SK-N-SH (cell line): ENCODE data around the gene NUP133. TPM values are rescaled to one million over a fixed set of nuclear protein-coding genes. Genes with fewer than 3 reads are reported as not detected.

Experiments
- EZH2phosphoT487 ChIP-seq: fragments of 200-600 bp; sonication (generic); IDR thresholded peaks from 2 replicates; pipeline ENCODE4 v1.6.1; 2017; ENCODE audit warnings: low read depth, mixed run types, mild to moderate bottlenecking, antibody characterized with exemption, moderate library complexity, borderline replicate concordance
- NRF1 ChIP-seq: IDR thresholded peaks from 2 replicates; pipeline ENCODE4 v1.6.1; 2012; ENCODE audit warnings: low read depth, mild to moderate bottlenecking, low read length
- RFX5 ChIP-seq: IDR thresholded peaks from 2 replicates; pipeline ENCODE4 v1.6.1; 2012; ENCODE audit warnings: mild to moderate bottlenecking, improper control_type of control experiment, low read length
- polyA plus RNA-seq, 3 experiments: library from polyadenylated mRNA; depleted of rRNA; stranded (reverse); fragments of >200 nt; gene quantifications; 2 replicates each; pipeline ENCODE4 v1.2.3, GENCODE V29; 2012
- small RNA-seq, 7 experiments: library from RNA; depleted of rRNA; stranded (forward); fragments of <200 nt; gene quantifications; one replicate each; pipeline ENCODE3, GENCODE V24; 2012
- TF ChIP-seq, protein P1 (sequence below): IDR thresholded peaks from 2 replicates; pipeline ENCODE4 v1.4.0; 2012; ENCODE audit warnings: low read depth, borderline replicate concordance

NUP133 gene
- polyA plus RNA-seq, 1 of the 3 experiments (the other 2 are of a cell fraction), result 10.9 TPM

DNA sequence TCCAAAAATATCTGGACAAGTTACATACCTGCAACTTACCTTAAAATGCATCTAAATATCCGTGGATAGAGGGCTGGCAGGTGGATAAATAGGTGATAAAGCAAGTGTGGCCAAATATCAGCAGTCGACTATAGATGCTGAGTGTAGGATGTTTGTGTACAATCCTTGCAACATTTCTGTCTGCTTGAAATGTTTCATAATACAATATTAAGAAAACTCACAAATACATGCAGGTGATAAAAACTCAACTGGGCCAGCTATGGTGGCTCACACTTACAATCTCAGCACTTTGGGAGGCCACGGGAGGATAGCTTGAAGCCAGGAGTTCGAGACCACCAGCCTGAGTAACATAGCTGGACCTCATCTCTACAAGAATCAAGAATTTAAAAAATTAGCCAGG lies 115.2 kb downstream of the NUP133 start (continued):
- TF ChIP-seq, protein P1, sequence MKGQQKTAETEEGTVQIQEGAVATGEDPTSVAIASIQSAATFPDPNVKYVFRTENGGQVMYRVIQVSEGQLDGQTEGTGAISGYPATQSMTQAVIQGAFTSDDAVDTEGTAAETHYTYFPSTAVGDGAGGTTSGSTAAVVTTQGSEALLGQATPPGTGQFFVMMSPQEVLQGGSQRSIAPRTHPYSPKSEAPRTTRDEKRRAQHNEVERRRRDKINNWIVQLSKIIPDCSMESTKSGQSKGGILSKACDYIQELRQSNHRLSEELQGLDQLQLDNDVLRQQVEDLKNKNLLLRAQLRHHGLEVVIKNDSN, result no peak
- TF ChIP-seq RFX5 (no peak), NRF1 (no peak), EZH2phosphoT487 (no peak)

Small RNA genes within 50 kb of the gene (small RNA-seq; reads per million reads assigned to genes)
- 0 reads per million in 7 experiments for gene RN7SKP276
- 0 to 0.21 (median 0) reads per million in 7 experiments for gene RNA5SP78
- 0 to 10.2 (median 0) reads per million in 7 experiments for gene RNU4-21P

Other genes with a start within 250 kb of the NUP133 start
- 25.5 and 28.1 TPM in 2 replicates for gene RAB4A, start 237.2 kb downstream of the NUP133 start, polyA plus RNA-seq (2012; rRNA removed)
- gene CCSAP, start 165.3 kb downstream of the NUP133 start, polyA plus RNA-seq (2012; rRNA removed), result 1.8 and 2.2 TPM in 2 replicates
- gene ACTA1, start 74.2 kb downstream of the NUP133 start, polyA plus RNA-seq (2012; rRNA removed), result 0.21 and 0.36 TPM in 2 replicates
- 5.7 and 7.4 TPM in 2 replicates for gene ABCB10, start 50.4 kb upstream of the NUP133 start, polyA plus RNA-seq (2012; rRNA removed)
- 17.1 and 19.1 TPM in 2 replicates for gene TAF5L, start 117.8 kb upstream of the NUP133 start, polyA plus RNA-seq (2012; rRNA removed)
- gene URB2, start 117.9 kb upstream of the NUP133 start, polyA plus RNA-seq (2012; rRNA removed), result 8.2 and 11.3 TPM in 2 replicates